Lung (tissue), 12 donors: ENCODE data around the gene ZNF618. TPM values are rescaled to one million over a fixed set of nuclear protein-coding genes. Genes with fewer than 3 reads are reported as not detected.

ENCODE experiments used
- ATAC-seq: fragments of 200-7000 bp; cut with Tn5 transposase; one replicate; pipeline ENCODE4 v1.9.1; 2020; ENCODE audit warnings: moderate number of reproducible peaks; ENCODE audit not compliant: insufficient read depth, low FRiP score
- DNase-seq, 3 donors: peaks; one replicate each; pipeline ENCODE4 v3.0.0-alpha.2; 2013 to 2017
- H3K27ac ChIP-seq, 2 donors: one replicate each; pipeline ENCODE4 v1.5.1; 2013; ENCODE audit warnings: mild to moderate bottlenecking in 2 of 2, moderate library complexity in 2 of 2, control low read depth in 1 of 2, inconsistent platforms in 1 of 2, low read depth in 1 of 2, low read length in 1 of 2
- H3K27me3 ChIP-seq, 3 donors: one replicate each; pipeline ENCODE4 v1.5.1; 2013; ENCODE audit warnings: low read length in 2 of 3; ENCODE audit not compliant: control insufficient read depth in 3 of 3, insufficient read depth in 3 of 3
- H3K36me3 ChIP-seq, 4 donors: one replicate each; pipeline ENCODE4 v1.5.1; 2013; ENCODE audit warnings: low read length in 4 of 4, mild to moderate bottlenecking in 1 of 4, moderate library complexity in 1 of 4; ENCODE audit not compliant: control insufficient read depth in 4 of 4, insufficient read depth in 4 of 4
- H3K4me1 ChIP-seq, 5 donors: one replicate each; pipeline ENCODE4 v1.5.1; 2013; ENCODE audit warnings: low read length in 5 of 5, mild to moderate bottlenecking in 2 of 5, moderate library complexity in 1 of 5; ENCODE audit not compliant: control insufficient read depth in 5 of 5, insufficient read depth in 5 of 5
- H3K4me3 ChIP-seq: one replicate; pipeline ENCODE4 v1.5.1; 2013; ENCODE audit warnings: mild to moderate bottlenecking, control low read depth, moderate library complexity
- H3K9ac ChIP-seq, 2 donors: one replicate each; pipeline ENCODE4 v1.5.1; 2013; ENCODE audit warnings: low read length in 2 of 2, control low read depth in 1 of 2; ENCODE audit not compliant: insufficient read depth in 1 of 2
- H3K9me3 ChIP-seq, 4 donors: one replicate each; pipeline ENCODE4 v1.5.1; 2013; ENCODE audit warnings: low read length in 3 of 4, mild to moderate bottlenecking in 1 of 4, moderate library complexity in 1 of 4; ENCODE audit not compliant: control insufficient read depth in 4 of 4, insufficient read depth in 3 of 4
- WGBS, 2 donors: extraction: QIAGEN DNeasy Blood & Tissue Kit; methylation state at CpG; one replicate each; pipeline ENCODE4 v1.1.7; 2013; 5-methylcytosine and 5-hydroxymethylcytosine counted together
- polyA plus RNA-seq, 2 donors: library from polyadenylated mRNA; stranded (reverse); fragments of 200-250 nt; gene quantifications; one replicate each; pipeline ENCODE4 v1.2.1, GENCODE V29; 2013
- total RNA-seq, 2 donors: library from RNA; depleted of rRNA in 1 of 2; stranded (reverse); fragments of >200 nt in 1 of 2; gene quantifications; one replicate each; pipeline ENCODE4 v1.2.1, GENCODE V29; 2014 to 2021
- TF ChIP-seq, protein P1 (sequence below): IDR thresholded peaks from 2 replicates; pipeline ENCODE4 v1.5.1; 2012; ENCODE audit warnings: mild to moderate bottlenecking; ENCODE audit errors: control extremely low read depth, extremely low read depth
- donor health status: control.
- donor health status: control.
- donor health status: Bipolar disorder and iron deficiency.
- donor health status: healthy.
- donor health status: DM: yes; HTN: yes; CAD: no.

The ZNF618 gene
- total and polyA plus RNA-seq, 4 donors: 1.6 to 16.3 (median 6.0) TPM

GRCh38 chr9:114000063-114000454, 124.0 kb downstream of the ZNF618 start:
- H3K9me3 ChIP-seq: no peaks in the 10 kb centered on the region
- no peak overlapping the region for H3K27ac ChIP-seq
- TF ChIP-seq, protein P1, sequence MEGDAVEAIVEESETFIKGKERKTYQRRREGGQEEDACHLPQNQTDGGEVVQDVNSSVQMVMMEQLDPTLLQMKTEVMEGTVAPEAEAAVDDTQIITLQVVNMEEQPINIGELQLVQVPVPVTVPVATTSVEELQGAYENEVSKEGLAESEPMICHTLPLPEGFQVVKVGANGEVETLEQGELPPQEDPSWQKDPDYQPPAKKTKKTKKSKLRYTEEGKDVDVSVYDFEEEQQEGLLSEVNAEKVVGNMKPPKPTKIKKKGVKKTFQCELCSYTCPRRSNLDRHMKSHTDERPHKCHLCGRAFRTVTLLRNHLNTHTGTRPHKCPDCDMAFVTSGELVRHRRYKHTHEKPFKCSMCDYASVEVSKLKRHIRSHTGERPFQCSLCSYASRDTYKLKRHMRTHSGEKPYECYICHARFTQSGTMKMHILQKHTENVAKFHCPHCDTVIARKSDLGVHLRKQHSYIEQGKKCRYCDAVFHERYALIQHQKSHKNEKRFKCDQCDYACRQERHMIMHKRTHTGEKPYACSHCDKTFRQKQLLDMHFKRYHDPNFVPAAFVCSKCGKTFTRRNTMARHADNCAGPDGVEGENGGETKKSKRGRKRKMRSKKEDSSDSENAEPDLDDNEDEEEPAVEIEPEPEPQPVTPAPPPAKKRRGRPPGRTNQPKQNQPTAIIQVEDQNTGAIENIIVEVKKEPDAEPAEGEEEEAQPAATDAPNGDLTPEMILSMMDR: no peak
- ATAC-seq: no peak
- DNase-seq: peak in 1 of 3 donors; percentile 5
- no peaks in the 10 kb centered on the region for H3K27me3 ChIP-seq
- H3K36me3 ChIP-seq: peaks cover 0 to 16% (median 5%) of the 10 kb centered on the region in 4 donors
- WGBS, 2 donors: 87 to 90% methylated on average over 13 of the region's 13 CpGs
- H3K9ac ChIP-seq: no peak overlapping the region
- H3K4me3 ChIP-seq: no peak overlapping the region
- H3K4me1 ChIP-seq: peaks cover 2 to 11% (median 6%) of the 10 kb centered on the region in 5 donors

- peak in 1 of 3 donors; percentile 9 for DNase-seq
- TF ChIP-seq, protein P1: no peak
- no peaks in the 10 kb centered on the region for H3K27me3 ChIP-seq
- WGBS, 2 donors: 90 to 95% methylated on average over 8 of the region's 8 CpGs
- H3K27ac ChIP-seq: no peak overlapping the region
- no peaks in the 10 kb centered on the region for H3K9me3 ChIP-seq
- H3K4me1 ChIP-seq: peaks cover 0 to 11% (median 3%) of the 10 kb centered on the region in 5 donors
- H3K4me3 ChIP-seq: no peak overlapping the region
- no peak overlapping the region for H3K9ac ChIP-seq
- peaks cover 0 to 22% (median 8%) of the 10 kb centered on the region in 4 donors for H3K36me3 ChIP-seq
- ATAC-seq: no peak
These were observed 124.7 kb downstream of the ZNF618 start for GRCh38 chr9:114000671-114001409.

- TF ChIP-seq, protein P1: no peak
- DNase-seq (no peak), ATAC-seq (no peak)
- Histone ChIP-seq H3K4me3 (no peak overlapping the region), H3K27me3 (no peaks in the 10 kb centered on the region), H3K27ac (no peak overlapping the region), H3K36me3 (peaks cover 0 to 27% (median 11%) of the 10 kb centered on the region in 4 donors), H3K4me1 (peaks cover 0 to 11% (median 3%) of the 10 kb centered on the region in 5 donors), H3K9me3 (no peaks in the 10 kb centered on the region), H3K9ac (no peak overlapping the region)
- WGBS, 2 donors: 64 to 66% methylated on average over 3 of the region's 3 CpGs
These were observed 125.2 kb downstream of the ZNF618 start for GRCh38 chr9:114001410-114001685.
